HEK293 (cell line): ENCODE measurements around the gene TBRG1.

Experiments used
- CTCF ChIA-PET: fragments of 350-600 bp; formaldehyde crosslinking; extraction: SDS; loops from one replicate; lab custom pipeline; 2021; ENCODE audit warnings: antibody characterized with exemption; lab: Yijun Ruan, JAX
- POLR2A ChIA-PET: fragments of 300-600 bp; formaldehyde crosslinking; extraction: SDS; loops from one replicate; lab custom pipeline; 2020; ENCODE audit warnings: antibody characterized with exemption, inconsistent platforms; lab: Yijun Ruan, JAX
- H3K27ac ChIP-seq: fragments of 200-500 bp; sonication (Bioruptor generic); 2 replicates; pipeline ENCODE4 v1.5.1; 2014; ENCODE audit warnings: low read depth, low read length, control low read depth, inconsistent platforms; ENCODE audit errors: extremely low read depth
- H3K36me3 ChIP-seq, 2 experiments: fragments of 200-500 bp in 1 of 2; sonication (Bioruptor generic) in 1 of 2; 1 replicate in 1 of 2; 2 replicates in 1 of 2; pipeline ENCODE4 v1.5.1; 2014 to 2017; ENCODE audit warnings: inconsistent platforms in 2 of 2, low read length in 2 of 2; ENCODE audit not compliant: control insufficient read depth in 2 of 2, insufficient read depth in 1 of 2
- H3K4me1 ChIP-seq: fragments of 200-500 bp; sonication (Bioruptor generic); 2 replicates; pipeline ENCODE4 v1.5.1; 2014; ENCODE audit warnings: mild to moderate bottlenecking, low read length, inconsistent platforms; ENCODE audit not compliant: control insufficient read depth, insufficient read depth
- H3K4me3 ChIP-seq: 2 replicates; pipeline ENCODE4 v1.5.1; 2011; ENCODE audit warnings: low read depth, mild to moderate bottlenecking, control low read depth, low read length, moderate library complexity
- H3K9me3 ChIP-seq: fragments of 200-500 bp; sonication (Bioruptor generic); 2 replicates; pipeline ENCODE4 v1.5.1; 2014; ENCODE audit warnings: low read depth, low read length, inconsistent platforms; ENCODE audit not compliant: control insufficient read depth, insufficient read depth
- GLIS2 ChIP-seq: fragments of 450-650 bp; formaldehyde crosslinking; IDR thresholded peaks from 2 replicates; pipeline ENCODE4 v1.5.1; 2016; ENCODE audit warnings: missing biosample characterization, missing genetic modification characterization
- HOXA7 ChIP-seq: sonication (generic); formaldehyde crosslinking; IDR thresholded peaks from 2 replicates; pipeline ENCODE4 v1.8.1; 2022; ENCODE audit warnings: missing genetic modification reagents, borderline replicate concordance
- YY1 ChIP-seq: fragments of 450-650 bp; formaldehyde crosslinking; IDR thresholded peaks from 2 replicates; pipeline ENCODE4 v1.5.1; 2018; ENCODE audit warnings: missing biosample characterization, missing genetic modification characterization
- ZBTB7A ChIP-seq: fragments of 450-650 bp; formaldehyde crosslinking; IDR thresholded peaks from 2 replicates; pipeline ENCODE4 v1.5.1; 2016; ENCODE audit warnings: low read depth, missing biosample characterization, missing genetic modification characterization
- ZFP37 ChIP-seq: fragments of 450-650 bp; formaldehyde crosslinking; IDR thresholded peaks from 2 replicates; pipeline ENCODE4 v1.5.1; 2016; ENCODE audit warnings: missing biosample characterization, missing genetic modification characterization
- ZIC2 ChIP-seq: fragments of 450-650 bp; formaldehyde crosslinking; IDR thresholded peaks from 2 replicates; pipeline ENCODE4 v1.5.1; 2016; ENCODE audit warnings: missing biosample characterization, missing genetic modification characterization
- ZNF10 ChIP-seq: fragments of 450-650 bp; formaldehyde crosslinking; IDR thresholded peaks from 2 replicates; pipeline ENCODE4 v1.5.1; 2017; ENCODE audit warnings: missing biosample characterization, missing genetic modification characterization
- ZNF157 ChIP-seq: fragments of 450-650 bp; formaldehyde crosslinking; IDR thresholded peaks from 2 replicates; pipeline ENCODE4 v1.5.1; 2016; ENCODE audit warnings: missing biosample characterization, missing genetic modification characterization
- ZNF221 ChIP-seq: fragments of 450-650 bp; formaldehyde crosslinking; IDR thresholded peaks from 2 replicates; pipeline ENCODE4 v1.5.1; 2017; ENCODE audit warnings: missing biosample characterization, missing genetic modification characterization, borderline replicate concordance
- ZNF248 ChIP-seq: fragments of 450-650 bp; formaldehyde crosslinking; IDR thresholded peaks from 2 replicates; pipeline ENCODE4 v1.5.1; 2017; ENCODE audit warnings: missing biosample characterization, missing genetic modification characterization
- ZNF530 ChIP-seq: fragments of 450-650 bp; formaldehyde crosslinking; IDR thresholded peaks from 2 replicates; pipeline ENCODE4 v1.5.1; 2016; ENCODE audit warnings: low read depth, missing biosample characterization, missing genetic modification characterization
- ZNF664 ChIP-seq: fragments of 450-650 bp; formaldehyde crosslinking; IDR thresholded peaks from 2 replicates; pipeline ENCODE4 v1.5.1; 2016; ENCODE audit warnings: missing biosample characterization, missing genetic modification characterization
- ZNF701 ChIP-seq: fragments of 450-650 bp; formaldehyde crosslinking; IDR thresholded peaks from 2 replicates; pipeline ENCODE4 v1.5.1; 2016; ENCODE audit warnings: missing biosample characterization, missing genetic modification characterization
- ZNF785 ChIP-seq: fragments of 450-650 bp; formaldehyde crosslinking; IDR thresholded peaks from 2 replicates; pipeline ENCODE4 v1.5.1; 2016; ENCODE audit warnings: missing biosample characterization, missing genetic modification characterization
- TF ChIP-seq, protein P1 (sequence below): fragments of 450-650 bp; formaldehyde crosslinking; IDR thresholded peaks from 2 replicates; pipeline ENCODE4 v1.5.1; 2017; ENCODE audit warnings: missing biosample characterization, missing genetic modification characterization
- TF ChIP-seq, protein P2 (sequence below): fragments of 450-650 bp; formaldehyde crosslinking; IDR thresholded peaks from 2 replicates; pipeline ENCODE4 v1.5.1; 2016; ENCODE audit warnings: missing biosample characterization, missing genetic modification characterization
- TF ChIP-seq, protein P3 (sequence below): fragments of 450-650 bp; formaldehyde crosslinking; IDR thresholded peaks from 2 replicates; pipeline ENCODE4 v1.5.1; 2016; ENCODE audit warnings: missing biosample characterization, missing genetic modification characterization
- TF ChIP-seq, protein P4 (sequence below): fragments of 450-650 bp; formaldehyde crosslinking; IDR thresholded peaks from 2 replicates; pipeline ENCODE4 v1.5.1; 2016; ENCODE audit warnings: missing biosample characterization, missing genetic modification characterization

The TBRG1 gene

DNA sequence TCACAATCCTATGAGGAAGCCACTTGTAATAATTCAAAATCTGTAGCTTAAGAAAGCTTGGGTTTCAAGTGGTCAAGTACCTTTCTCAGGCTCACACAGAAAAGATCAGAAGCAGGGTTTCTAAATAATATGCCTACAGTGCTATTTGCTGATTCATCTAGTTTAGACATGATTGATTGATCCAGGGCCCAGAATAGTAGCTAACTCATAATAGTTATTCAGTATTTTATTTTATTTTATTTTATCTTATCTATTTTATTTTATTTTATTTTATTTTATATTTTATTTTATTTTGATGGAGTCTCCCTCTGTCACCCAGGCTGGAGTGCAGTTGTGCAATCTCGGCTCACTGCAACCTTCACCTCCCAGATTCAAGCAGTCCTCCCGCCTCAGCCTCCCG, 27.4 kb upstream of the TBRG1 start (continued):
- TF ChIP-seq, protein P1, sequence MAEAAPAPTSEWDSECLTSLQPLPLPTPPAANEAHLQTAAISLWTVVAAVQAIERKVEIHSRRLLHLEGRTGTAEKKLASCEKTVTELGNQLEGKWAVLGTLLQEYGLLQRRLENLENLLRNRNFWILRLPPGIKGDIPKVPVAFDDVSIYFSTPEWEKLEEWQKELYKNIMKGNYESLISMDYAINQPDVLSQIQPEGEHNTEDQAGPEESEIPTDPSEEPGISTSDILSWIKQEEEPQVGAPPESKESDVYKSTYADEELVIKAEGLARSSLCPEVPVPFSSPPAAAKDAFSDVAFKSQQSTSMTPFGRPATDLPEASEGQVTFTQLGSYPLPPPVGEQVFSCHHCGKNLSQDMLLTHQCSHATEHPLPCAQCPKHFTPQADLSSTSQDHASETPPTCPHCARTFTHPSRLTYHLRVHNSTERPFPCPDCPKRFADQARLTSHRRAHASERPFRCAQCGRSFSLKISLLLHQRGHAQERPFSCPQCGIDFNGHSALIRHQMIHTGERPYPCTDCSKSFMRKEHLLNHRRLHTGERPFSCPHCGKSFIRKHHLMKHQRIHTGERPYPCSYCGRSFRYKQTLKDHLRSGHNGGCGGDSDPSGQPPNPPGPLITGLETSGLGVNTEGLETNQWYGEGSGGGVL (tag by site-specific recombination) = no peak
- TF ChIP-seq ZNF221 (tag by site-specific recombination) = no peak

DNA sequence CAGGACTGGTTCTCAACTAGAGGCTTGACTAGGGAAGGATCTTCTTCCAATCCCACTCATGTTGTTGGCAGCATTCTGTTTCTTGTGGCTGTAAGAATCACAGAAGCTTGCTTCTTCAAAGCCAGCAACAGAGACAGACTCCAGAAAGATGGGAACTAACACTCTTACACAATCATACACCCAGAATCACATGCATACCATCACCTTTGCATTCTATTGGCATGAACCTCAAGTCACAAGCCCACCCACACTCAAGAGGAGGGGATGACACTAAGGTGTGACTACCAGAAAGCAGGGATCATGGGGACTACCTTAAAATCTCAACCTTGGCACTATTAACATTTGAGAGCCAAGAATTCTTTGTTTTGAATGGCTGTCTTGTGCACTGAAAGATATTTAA, 25.0 kb upstream of the TBRG1 start:
- CTCF ChIA-PET = interaction anchor here (0.6 to 1.1 kb wide), 2 partner anchors 12 to 46 kb away, joined by 3 to 5 read pairs; no protein-coding TSS in a partner anchor

DNA sequence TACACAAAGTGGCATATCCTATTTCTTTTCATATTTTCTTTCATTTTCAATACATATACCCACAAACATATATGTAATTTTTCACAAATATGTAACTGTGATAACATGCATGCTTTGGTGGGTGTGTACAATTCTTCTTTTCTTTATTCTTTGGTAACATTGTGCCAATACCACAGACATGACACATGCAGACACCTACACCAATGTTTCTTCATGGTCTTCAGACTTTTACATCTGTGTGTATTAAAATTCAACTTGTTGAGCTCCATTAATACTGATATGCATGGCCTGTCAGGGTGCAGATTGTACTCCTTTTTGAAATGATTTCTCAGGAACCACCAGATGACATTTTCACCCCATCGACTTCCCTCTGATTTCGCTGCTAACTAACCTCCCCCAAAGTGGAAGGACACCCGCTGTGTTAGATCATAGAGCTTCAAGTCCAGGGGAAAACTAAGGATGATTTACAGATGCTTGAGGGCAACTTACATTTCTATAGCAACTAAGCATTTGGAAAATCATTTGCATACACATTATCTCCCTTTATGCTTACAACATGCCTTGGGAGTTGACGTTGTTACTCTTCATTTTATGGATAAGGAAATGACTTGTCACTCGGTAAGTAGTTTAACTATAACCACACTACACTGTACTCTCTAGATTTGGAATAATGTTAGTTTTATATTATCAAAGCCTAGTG, 21.9 kb upstream of the TBRG1 start:
- Histone ChIP-seq H3K4me3 (no peak overlapping the region), H3K9me3 (no peaks in the 10 kb centered on the region), H3K36me3 (no peaks in the 10 kb centered on the region), H3K27ac (no peak overlapping the region), H3K4me1 (no peaks in the 10 kb centered on the region)
- no peak for TF ChIP-seq ZNF701 (tag by site-specific recombination)
- ChIA-PET CTCF (interaction anchor here (0.8 to 1.5 kb wide), 3 partner anchors 199 to 1602 kb away, joined by 4 read pairs; no protein-coding TSS in a partner anchor), POLR2A (interaction anchor here (1.2 kb wide), 1 partner anchor 22 kb away, joined by 3 read pairs; the partner anchor contains the start of gene TBRG1)

More for the DNA sequence above, 25.0 kb upstream of the TBRG1 start:
- no peaks in the 10 kb centered on the region for H3K9me3 ChIP-seq
- H3K36me3 ChIP-seq = no peaks in the 10 kb centered on the region
- H3K27ac ChIP-seq = no peak overlapping the region
- no peaks in the 10 kb centered on the region for H3K4me1 ChIP-seq
- no peak overlapping the region for H3K4me3 ChIP-seq
- TF ChIP-seq ZNF157 (no peak), ZNF10 (tag by site-specific recombination) (no peak), ZBTB7A (no peak), ZNF248 (no peak), ZFP37 (tag by site-specific recombination) (no peak), ZNF530 (tag by site-specific recombination) (no peak), GLIS2 (tag by site-specific recombination) (no peak), ZNF664 (no peak), ZIC2 (no peak), YY1 (tag by site-specific recombination) (no peak), HOXA7 (no peak), ZNF785 (tag by site-specific recombination) (no peak)
- TF ChIP-seq, protein P2, sequence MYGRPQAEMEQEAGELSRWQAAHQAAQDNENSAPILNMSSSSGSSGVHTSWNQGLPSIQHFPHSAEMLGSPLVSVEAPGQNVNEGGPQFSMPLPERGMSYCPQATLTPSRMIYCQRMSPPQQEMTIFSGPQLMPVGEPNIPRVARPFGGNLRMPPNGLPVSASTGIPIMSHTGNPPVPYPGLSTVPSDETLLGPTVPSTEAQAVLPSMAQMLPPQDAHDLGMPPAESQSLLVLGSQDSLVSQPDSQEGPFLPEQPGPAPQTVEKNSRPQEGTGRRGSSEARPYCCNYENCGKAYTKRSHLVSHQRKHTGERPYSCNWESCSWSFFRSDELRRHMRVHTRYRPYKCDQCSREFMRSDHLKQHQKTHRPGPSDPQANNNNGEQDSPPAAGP (tag by site-specific recombination) = no peak
- TF ChIP-seq, protein P3, sequence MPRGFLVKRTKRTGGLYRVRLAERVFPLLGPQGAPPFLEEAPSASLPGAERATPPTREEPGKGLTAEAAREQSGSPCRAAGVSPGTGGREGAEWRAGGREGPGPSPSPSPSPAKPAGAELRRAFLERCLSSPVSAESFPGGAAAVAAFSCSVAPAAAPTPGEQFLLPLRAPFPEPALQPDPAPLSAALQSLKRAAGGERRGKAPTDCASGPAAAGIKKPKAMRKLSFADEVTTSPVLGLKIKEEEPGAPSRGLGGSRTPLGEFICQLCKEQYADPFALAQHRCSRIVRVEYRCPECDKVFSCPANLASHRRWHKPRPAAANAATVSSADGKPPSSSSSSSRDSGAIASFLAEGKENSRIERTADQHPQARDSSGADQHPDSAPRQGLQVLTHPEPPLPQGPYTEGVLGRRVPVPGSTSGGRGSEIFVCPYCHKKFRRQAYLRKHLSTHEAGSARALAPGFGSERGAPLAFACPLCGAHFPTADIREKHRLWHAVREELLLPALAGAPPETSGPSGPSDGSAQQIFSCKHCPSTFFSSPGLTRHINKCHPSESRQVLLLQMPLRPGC = no peak
- TF ChIP-seq, protein P4, sequence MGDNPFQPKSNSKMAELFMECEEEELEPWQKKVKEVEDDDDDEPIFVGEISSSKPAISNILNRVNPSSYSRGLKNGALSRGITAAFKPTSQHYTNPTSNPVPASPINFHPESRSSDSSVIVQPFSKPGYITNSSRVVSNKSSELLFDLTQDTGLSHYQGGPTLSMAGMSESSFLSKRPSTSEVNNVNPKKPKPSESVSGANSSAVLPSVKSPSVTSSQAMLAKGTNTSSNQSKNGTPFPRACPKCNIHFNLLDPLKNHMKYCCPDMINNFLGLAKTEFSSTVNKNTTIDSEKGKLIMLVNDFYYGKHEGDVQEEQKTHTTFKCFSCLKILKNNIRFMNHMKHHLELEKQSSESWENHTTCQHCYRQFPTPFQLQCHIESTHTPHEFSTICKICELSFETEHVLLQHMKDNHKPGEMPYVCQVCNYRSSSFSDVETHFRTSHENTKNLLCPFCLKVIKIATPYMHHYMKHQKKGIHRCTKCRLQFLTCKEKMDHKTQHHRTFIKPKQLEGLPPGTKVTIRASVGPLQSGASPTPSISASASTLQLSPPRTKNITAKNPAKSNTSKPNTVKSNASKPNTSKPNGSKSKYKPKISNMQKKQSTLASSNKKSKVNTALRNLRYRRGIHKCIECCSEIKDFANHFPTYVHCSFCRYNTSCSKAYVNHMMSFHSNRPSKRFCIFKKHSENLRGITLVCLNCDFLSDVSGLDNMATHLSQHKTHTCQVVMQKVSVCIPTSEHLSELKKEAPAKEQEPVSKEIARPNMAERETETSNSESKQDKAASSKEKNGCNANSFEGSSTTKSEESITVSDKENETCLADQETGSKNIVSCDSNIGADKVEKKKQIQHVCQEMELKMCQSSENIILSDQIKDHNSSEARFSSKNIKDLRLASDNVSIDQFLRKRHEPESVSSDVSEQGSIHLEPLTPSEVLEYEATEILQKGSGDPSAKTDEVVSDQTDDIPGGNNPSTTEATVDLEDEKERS (tag by site-specific recombination) = no peak
- POLR2A ChIA-PET = no interaction called here
